GM18870 (cell line): ENCODE results near the gene INPP5J.
"Not testable (repeated sequence)": the region's sequence is repeated elsewhere in the genome, so short reads cannot be mapped to it uniquely, and the experiment has no call there.

Source experiments
- ATAC-seq: cut with Tn5 transposase; IDR thresholded peaks from one replicate; pipeline ENCODE4 v1.9.1; 2021; ENCODE audit warnings: moderate library complexity; ENCODE audit not compliant: unreplicated experiment

Gene INPP5J

DNA sequence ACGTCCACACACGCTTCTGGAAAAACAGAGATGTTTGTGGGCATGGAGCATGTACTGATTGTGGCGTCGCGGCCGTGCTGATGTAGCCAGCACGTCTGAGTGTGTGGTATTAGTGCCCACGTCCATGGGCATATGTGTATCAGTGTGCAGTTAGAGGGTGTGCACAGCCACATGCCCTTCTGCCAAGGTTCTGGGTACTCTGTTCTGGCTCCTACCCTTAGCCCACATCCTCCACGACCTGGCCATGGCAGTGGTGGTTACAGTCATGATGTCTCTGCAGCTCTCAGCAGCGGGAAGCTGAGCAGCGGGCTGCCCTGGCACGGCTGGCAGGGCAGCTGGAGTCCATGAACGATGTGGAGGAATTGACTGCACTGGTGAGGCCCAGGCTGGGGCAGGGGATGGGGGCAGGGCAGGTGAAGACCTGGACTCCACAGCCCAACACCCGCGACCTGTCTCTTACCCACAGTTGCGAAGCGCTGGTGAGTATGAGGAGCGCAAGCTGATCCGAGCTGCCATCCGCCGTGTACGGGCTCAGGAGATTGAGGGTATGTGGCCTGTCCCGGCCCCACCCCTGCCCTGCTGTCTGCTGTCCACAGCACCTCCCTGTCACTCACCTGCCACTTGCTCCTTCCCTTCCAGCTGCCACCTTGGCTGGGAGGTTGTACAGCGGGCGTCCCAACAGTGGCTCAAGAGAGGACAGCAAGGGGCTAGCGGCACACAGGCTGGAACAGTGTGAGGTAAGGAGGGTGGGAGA lies 34.4 kb upstream of the INPP5J start:
- no peak for ATAC-seq

DNA sequence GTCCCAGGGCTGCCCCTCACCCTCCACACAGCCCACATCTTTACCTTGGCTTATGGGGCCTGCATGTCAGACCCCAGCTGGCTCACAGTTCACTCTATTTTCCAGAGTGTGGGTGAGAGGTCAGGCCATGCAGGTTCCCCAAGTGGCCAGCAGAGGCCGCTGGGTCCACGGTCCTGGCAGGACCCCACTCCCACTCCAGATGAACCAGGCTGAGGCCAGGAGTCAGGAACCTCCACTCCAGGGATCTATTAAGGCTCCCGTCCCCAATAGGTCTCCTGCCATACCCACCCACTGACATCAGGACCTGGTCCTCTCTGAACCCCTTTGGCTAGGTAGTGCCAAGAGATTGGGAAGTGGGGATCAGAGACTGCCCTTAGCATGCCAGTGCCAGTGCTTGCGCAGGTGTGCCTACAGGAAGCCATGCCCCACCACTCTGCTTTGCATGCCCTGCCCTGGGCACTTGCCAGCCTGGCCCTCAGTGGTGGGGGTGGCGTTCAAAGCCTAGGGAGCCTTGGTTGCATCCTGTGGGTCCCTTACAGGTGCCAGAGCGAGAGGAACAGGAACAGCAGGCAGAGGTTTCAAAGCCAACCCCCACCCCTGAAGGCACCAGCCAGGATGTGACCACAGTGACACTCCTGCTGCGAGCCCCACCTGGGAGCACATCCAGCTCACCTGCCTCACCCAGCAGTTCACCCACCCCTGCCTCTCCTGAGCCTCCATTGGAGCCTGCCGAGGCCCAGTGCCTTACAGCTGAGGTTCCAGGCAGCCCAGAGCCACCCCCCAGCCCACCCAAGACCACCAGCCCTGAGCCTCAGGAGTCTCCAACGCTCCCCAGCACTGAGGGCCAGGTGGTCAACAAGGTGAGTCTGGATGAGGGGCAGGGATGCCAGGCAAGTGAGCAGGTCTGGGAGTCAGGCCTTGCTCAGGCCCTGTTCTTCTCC lies 33.3 kb upstream of the INPP5J start:
- no peak for ATAC-seq

DNA sequence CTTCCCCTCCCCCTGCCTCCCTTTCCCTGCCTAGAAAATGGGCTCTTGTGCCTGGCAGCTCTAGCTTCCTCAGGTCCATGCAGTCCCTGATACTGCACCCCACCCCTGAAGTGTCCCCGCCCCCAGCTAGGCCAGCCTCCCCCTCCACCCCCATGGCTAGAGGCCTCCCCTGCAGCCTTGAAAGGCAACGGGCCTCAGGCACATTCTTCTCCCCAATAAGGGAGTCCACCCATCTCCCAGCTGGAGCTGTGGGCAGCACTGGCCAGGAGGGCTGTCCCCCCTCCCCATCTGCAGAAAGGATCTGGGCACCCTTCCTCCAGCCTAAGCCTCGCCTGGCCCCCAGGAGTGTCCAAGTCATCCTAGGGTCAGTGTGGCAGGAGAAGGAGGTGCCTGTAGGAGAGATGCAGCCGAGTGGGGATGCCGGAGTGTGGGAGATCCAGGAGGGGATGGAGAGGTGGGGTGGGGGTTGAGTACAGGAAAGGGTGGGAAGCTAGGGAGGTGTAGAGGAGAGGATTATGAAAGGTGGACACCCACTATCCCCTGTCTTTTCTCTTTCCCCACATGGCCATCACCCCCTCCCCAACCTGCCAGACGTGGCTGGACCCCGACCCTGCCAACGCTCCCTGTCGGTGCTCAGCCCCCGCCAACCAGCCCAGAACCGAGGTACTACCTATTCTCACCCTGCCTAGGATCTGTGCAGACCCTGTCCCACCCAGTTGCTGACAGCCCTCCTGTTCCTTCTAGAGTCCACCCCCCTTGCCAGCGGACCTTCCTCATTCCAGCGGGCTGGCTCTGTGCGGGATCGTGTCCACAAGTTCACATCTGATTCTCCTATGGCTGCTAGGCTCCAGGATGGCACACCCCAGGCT lies 32.3 kb upstream of the INPP5J start:
- no peak for ATAC-seq

DNA sequence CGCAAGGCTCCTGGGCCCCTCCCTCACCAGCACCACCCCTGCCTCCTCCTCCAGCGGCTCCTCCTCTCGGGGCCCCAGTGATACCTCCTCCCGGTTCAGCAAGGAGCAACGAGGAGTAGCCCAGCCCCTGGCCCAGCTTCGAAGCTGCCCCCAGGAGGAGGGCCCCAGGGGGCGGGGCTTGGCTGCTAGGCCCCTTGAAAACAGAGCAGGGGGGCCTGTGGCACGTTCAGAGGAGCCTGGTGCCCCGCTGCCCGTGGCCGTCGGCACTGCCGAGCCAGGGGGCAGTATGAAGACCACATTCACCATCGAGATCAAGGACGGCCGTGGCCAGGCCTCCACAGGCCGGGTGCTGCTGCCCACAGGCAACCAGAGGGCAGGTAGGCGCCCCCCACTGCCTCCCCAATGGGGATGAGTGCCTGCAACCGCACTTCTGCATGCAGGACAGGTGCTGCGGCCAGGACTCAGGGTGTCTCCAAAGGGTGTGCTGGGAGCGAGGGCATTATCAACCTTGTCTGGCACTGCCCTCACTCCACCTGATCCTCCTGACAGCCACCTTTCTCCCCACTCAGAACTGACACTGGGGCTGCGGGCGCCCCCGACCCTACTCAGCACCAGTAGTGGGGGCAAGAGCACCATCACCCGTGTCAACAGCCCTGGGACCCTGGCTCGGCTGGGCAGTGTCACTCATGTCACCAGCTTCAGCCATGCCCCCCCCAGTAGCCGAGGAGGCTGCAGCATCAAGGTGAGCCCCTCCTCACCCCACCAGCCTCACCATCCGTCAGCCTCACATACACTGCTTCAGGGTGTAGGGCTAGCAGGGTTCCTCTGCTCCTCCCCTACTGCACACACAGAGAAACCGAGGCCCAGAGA lies 31.4 kb upstream of the INPP5J start:
- no peak for ATAC-seq

DNA sequence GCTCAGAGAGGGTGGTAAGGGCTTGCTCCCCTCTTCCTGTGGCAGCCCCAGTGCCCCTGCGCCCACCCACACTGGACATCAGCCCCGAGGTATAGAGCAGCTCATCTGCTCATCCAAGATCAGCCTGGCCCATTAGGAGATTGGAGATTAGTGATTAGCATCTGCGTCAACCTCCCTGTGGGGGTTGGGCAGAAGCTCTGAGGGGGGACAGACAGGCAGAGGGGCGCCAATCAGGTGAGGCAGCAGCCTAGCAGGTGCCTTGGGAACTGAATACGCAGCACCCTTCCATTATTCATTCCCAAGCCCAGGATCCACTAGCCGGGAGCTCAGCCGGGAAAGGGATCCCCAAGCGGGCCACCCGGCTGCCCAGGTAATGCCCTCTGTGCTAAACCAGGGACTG lies 30.6 kb upstream of the INPP5J start:
- no peak for ATAC-seq

DNA sequence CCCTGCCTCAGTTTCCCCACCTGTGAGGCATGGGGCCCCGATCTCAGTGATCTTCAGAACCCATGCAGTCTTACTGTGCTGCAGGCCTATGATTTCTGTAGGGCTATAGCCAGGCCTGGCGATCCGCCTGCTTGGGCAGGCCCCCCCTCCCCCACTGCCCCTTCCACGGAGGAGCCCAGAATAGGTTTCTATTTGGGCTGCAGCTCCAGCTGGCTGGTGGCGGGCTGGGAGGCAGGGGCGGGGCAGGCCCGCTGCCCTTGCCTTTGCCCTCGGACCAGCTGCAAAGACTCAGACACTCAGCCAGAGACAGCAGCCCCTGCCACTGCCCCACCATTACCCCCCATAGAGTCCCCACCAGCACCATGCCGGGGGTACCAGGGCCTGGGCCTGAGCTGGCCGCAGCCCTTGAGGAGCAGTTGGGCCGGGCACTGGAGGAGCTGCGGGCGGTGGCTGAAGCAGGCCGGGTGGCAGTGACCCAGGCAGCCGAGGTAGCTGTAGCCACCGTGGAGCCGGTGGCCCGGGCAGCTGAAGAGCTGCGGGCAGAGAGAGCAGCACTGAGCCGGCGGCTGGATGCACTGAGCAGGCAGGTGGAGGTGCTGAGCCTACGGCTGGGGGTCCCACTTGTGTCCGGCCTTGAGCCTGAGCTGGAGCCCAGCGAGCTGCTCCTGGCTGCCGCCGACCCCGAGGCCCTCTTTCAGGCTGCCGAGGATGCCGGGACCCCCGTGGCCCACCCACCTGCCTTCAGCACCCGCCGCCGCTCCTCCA lies 29.5 kb upstream of the INPP5J start:
- no peak for ATAC-seq

DNA sequence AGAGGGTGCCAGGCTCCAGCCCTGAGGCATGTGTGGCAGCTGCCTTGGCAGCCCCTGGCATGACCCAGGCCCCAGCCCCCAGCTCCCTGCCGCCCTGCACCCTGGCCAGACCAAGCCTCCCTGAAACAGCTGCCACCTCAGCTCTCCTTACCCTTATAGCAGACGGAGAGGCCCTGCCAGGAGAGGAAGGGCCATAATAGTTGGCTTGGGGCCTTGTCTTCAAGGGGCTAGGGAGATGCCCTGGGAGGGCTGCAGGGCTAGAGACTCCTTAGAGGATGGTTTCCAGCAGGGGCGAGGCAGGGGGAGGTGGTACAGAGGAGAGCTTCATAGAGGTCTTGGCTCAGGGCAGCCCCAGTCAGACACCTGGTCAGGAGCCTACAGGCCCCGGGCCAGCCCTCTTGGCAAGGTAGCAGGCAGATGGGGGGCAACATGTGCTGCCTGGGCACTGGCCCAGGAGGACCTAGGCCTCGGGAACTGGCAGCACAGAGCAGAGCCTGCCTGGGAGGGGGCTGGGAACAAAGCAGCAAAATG lies 28.7 kb upstream of the INPP5J start:
- no peak for ATAC-seq

DNA sequence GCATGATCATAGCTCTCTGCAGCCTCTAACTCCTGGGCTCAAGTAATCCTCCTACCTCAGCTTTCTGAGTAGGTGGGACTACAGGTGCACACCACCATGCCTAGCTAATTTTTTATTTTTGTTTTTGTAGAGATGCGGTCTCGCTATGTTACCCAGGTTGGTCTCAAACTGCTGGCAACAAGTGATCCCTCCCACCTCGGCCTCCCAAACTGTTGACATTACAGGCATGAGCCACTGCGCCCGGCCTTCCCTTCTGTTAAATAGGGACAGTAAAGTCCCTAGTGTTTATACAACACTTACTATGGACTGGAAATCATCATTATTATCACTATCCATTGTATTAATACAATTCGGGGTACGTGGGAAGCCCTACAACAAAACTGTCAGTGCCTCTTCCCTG lies 28.0 kb upstream of the INPP5J start:
- no peak for ATAC-seq

DNA sequence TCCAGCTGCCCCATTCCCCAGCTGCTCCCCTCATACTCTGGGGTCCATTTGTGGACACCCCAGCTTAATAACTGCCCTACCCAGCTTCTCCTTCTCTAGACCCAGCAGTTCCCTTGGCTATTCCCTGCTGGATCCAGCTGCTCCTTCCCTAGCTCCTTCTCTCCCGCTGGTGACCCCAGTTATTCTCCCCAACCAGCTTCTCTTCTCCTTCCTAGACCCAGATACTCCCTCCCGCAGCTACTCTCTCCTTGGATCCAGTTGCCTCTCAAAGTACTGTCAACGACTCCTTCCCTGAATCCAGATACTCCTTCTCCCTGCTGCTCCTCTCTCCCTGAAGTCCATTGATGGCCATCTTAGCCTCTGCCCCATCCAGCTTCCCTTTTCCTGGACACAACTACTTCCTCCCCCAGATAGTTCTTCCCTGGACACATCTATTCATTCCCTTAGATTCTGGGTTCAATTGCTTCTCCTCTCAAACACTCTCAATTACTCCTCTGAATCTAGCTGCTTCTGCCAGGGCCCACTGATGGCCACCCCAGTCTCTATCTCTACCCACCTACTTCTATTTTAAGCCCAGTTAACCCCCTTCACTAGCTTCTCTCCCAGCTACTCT lies 27.0 kb upstream of the INPP5J start:
- ATAC-seq = no peak

DNA sequence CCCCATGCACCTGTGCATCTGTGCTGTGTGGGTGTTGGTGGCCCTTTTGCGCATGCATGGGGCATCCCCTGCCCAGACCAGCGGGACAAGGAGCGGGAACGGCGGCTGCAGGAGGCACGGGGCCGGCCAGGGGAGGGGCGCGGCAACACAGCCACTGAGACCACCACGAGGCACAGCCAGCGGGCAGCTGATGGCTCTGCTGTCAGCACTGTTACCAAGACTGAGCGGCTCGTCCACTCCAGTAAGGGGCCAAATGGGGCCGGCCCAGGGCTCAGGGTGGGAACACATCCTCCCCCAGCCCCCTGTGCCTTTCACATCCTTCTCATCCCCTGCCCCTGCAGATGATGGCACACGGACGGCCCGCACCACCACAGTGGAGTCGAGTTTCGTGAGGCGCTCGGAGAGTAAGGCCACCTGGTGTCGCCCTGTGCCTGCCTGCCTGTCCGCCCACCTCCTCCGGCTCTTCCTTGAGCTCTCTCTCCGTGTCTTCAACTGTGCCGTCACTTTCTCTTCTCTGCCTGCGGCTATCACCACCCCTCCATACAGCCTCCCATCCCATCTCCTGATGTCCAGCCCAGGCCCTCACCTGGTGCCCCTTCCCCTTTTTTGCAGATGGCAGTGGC lies 26.0 kb upstream of the INPP5J start:
- no peak for ATAC-seq

DNA sequence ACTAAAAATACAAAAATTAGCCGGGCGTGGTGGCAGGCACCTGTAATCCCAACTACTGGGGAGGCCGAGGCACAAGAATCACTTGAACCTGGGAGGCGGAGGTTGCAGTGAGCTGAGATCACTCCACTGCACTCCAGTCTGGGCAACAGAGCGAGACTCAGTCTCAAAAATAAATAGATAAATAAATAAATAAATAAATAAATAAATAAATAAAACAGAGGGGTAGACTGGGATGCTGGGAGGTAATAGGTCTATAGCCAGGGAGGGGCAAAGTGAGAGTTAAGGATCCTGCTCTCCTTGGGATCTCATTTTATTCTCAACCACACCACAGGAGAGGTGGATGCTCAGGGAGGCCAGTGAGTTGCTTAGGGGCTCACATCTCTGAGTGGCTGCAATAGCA lies 25.2 kb upstream of the INPP5J start:
- ATAC-seq = not testable (repeated sequence)

DNA sequence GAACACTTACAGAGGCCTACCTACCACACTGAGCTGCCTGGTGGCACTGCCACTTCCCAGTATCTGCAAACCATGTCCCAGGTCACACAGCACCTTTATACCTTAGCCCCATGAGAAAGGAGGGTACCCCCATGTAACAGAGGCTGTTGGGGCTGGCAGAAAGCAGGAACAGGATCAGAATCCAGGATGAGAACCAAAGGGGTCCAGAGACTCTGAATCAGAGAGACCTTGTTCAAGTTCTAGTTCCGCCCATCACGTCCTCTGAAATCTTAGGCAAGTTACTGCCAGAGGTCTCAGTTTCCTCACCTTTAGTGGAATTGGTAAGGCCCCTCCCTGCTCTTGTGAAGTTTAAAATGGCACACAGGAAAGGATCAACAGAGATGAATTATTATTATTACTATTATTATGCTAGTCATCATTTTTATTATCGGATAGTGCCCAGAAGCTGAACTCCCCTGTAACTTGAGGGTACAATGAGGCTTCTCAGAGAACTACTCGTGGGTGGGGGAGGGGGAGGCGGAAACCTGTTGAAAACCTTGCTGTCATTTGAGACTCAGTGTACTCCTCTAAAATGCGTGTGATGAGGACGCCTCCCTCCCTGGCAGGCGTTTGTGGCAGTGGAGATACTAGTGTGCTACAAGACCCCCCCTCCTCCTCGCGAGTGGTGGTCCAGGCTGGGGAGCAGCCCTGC lies 24.7 kb upstream of the INPP5J start:
- ATAC-seq = no peak

DNA sequence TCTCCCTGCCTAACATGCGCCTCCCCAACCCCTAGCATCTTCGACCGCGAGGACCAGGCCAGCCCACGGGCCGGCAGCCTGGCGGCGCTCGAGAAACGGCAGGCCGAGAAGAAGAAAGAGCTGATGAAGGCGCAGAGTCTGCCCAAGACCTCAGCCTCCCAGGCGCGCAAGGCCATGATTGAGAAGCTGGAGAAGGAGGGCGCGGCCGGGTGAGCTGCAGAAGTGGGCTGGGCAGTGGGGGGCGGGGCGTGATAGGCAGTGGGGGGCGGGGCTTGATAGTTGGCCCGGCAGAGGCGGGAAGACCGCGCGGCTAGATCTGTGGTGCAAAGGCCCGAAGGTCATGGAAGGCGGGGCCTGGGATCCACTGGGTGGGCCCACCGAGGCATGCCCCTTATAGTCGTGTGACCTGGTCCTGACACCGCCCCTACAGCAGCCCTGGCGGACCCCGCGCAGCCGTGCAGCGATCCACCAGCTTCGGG lies 24.1 kb upstream of the INPP5J start:
- no peak for ATAC-seq

DNA sequence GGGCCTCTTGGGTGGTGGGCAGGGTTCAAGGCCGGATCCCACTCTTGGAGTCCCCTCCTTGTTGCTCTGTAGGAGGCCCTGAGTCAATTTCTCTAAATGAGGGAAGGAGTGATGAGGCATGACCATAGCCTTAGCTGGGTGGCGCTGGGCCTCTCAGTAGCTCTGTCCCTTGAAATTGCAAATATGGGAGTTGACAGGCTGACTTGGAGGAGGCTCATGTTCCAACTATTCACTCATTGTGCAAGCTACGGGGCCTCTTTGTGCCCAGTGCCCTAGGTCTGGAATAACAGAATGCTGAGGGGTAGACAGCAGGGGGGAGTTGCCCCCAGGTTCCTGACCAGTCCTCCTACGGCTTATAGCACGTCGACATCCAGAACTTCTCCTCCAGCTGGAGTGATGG lies 23.4 kb upstream of the INPP5J start:
- no peak for ATAC-seq

DNA sequence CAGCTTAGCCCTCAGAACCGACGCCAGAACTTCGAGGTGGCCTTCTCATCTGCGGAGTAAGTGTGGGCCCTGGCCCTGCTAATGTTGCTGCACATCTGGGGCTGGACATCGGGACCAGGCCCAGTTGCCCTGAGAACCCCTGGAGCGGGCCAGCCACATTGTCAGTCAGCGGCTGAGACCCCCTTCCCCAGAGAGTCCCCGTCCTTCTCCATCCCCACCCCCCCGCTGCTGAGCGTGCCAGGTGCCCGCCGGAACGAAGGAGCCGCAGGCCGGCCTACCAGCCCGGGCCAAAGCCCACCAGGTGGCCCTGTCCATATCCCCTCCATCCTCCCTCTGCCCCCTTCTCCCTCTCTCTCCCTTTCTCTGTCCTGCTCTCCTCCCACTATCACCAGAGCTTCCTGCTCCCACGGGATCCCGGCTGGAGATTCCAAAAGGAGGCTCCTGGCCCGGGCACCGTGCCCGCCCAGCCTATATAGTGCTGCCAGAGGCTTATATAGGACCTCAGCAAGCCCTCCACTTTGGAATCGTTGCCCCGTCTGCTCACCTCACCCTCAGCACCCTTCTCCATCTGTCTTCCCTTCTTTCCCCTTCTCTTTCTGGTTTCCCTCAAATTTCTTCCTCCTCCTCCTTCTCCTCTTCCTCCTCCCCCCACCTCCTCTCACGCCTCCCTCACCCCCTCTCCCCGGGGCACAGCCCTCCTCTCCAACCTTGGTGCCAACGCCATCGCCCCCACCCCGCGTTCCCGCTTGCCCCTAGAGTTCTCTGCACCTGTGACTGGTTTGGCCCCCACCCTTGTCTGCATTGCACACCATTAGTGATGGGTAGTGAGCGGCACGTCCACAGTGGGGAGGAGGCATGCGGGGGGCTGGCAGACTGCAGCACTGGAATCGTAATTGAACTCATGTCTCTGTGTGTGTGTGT lies 22.7 kb upstream of the INPP5J start:
- no peak for ATAC-seq

DNA sequence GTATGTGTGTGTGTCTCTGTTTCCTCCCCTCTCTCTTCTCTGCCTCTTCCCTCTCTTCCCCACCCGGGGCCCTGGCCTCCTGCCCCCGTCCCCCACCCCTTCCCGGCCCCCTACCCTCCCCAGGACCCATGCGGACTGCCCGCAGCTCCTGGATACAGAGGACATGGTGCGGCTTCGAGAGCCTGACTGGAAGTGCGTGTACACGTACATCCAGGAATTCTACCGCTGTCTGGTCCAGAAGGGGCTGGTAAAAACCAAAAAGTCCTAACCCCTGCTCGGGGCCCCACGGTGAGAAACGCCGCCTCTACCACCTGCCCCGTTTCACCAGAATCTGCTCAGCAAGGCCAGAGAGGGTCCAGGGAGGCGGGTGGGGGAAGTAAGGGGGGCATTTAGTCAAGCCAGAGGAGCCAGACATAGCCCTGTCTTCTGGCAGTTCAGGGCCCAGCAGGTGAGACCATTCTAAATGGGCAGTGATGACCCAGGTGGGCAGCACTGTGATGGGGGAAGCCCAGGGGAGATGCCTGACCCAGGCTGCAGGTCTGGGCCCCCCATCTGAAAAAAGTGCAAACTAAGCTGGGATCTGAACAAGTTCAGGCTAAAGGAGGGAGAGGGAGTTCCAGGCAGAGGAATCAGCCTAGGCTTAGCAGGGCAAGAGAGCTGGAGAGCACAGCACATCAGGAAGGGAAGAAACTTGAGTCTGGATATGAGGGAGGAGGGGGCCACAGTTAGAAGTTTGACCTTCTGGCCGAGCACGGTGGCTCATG lies 21.8 kb upstream of the INPP5J start:
- no peak for ATAC-seq
